Measurements from ENCODE around the gene SPAG16. TPM values are rescaled to one million over a fixed set of nuclear protein-coding genes. Genes with fewer than 3 reads are reported as not detected.

SPAG16 gene
- total RNA-seq, 3 donors from 2014 or later = 25.3 to 42.0 (median 41.7) TPM

DNA sequence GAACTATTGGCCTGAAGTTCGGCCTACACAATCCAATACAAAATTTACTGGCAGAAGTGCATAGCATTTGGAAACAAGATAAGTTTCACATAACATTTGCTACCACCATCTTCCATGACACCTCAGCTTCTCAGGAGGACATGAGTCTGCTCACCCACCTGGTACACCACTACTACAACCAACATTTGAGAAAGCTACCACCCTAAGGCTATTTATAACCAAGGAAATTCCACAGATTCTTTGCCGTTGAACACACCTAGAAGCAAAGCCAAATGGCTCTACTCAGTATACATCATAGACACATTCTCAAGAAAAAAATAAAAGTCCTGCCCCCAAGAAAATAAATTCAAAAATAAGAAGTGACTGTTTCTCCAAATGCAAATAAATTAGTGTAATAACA, 145.3 kb downstream of the SPAG16 start:
- no peak overlapping the region for H3K4me3 ChIP-seq
- TF ChIP-seq, protein P1, sequence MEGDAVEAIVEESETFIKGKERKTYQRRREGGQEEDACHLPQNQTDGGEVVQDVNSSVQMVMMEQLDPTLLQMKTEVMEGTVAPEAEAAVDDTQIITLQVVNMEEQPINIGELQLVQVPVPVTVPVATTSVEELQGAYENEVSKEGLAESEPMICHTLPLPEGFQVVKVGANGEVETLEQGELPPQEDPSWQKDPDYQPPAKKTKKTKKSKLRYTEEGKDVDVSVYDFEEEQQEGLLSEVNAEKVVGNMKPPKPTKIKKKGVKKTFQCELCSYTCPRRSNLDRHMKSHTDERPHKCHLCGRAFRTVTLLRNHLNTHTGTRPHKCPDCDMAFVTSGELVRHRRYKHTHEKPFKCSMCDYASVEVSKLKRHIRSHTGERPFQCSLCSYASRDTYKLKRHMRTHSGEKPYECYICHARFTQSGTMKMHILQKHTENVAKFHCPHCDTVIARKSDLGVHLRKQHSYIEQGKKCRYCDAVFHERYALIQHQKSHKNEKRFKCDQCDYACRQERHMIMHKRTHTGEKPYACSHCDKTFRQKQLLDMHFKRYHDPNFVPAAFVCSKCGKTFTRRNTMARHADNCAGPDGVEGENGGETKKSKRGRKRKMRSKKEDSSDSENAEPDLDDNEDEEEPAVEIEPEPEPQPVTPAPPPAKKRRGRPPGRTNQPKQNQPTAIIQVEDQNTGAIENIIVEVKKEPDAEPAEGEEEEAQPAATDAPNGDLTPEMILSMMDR (IDR thresholded peaks at IDR 0.05) = no peak
- no peak for TF ChIP-seq POLR2AphosphoS5 (IDR thresholded peaks at IDR 0.05)
- TF ChIP-seq POLR2A (IDR thresholded peaks at IDR 0.05) = no peak
- peaks cover 3 to 16% of the 10 kb centered on the region in 2 donors for H3K9me3 ChIP-seq
- no peaks in the 10 kb centered on the region for H3K27me3 ChIP-seq
- H3K4me1 ChIP-seq = no peaks in the 10 kb centered on the region
- no peak for DNase-seq (ENCODE audit: low spot score in 2 of 2)
- intact Hi-C loops (cut with DNase I; ENCODE audit: low total_unique reads) = no loop called here
- no peak overlapping the region for H3K27ac ChIP-seq
- no peaks in the 10 kb centered on the region for H3K36me3 ChIP-seq

DNA sequence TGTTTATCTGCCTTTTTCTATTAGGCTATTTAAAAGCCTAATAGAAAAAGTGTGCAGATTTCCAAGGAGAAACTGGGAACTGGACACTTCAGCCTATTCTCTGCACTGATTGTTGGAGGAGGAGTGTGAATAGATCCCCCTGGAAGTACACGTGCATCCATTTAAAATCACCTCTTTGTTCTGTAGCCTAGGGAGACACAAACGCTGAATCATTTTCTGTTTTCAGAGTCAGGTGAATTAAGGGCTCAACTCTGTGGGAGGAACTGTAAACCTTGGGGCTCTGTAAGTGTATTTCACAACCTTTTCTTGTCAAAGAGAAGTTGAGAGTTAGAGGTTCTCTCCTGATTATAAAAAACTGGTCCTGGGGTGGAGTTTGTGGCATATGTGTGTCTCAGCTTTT, 159.7 kb downstream of the SPAG16 start:
- Histone ChIP-seq H3K4me1 (no peaks in the 10 kb centered on the region), H3K9me3 (peaks cover 0 to 25% of the 10 kb centered on the region in 2 donors), H3K4me3 (no peak overlapping the region), H3K27me3 (no peaks in the 10 kb centered on the region), H3K27ac (no peak overlapping the region), H3K36me3 (no peaks in the 10 kb centered on the region)
- intact Hi-C loops (cut with DNase I; ENCODE audit: low total_unique reads) = no loop called here
- DNase-seq (ENCODE audit: low spot score in 2 of 2) = no peak
- no peak for TF ChIP-seq POLR2AphosphoS5 (IDR thresholded peaks at IDR 0.05)
- TF ChIP-seq POLR2A (IDR thresholded peaks at IDR 0.05) = no peak
- TF ChIP-seq, protein P1 (IDR thresholded peaks at IDR 0.05) = no peak

DNA sequence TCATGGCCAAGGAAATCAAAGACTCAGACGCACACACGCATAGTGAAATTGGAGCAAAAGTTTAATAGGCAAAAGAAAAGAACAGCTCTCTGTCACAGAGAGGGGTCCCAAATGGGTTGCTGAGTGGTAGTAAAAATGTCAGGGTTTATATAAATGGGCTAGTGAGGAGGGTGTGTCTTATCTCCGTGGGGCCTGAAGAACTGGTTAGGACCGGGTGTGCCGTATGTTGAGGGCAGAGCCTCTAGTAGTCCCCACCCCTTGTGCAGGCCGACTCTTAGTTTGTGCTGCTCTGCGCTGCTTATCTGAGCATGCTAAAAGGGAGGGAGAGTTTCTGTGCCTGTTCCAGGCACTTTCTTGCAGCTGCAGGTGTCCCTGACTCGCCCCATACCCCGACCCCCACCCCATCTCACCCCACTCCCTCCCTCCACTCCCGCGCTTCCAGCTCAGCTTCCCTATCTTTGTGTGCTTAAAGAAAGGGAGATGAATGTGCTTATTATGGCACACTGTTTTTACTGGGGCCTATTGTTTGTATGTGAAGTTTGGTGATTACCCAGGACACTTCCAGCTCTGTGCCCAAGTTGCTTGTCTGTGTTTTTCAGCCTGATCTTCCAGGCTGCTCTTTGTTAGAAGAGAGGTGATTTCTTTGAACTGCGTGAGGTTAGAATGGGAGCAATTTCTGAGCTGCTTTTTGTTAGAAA, 167.4 kb downstream of the SPAG16 start:
- Histone ChIP-seq H3K36me3 (no peaks in the 10 kb centered on the region), H3K4me1 (no peaks in the 10 kb centered on the region), H3K27ac (no peak overlapping the region), H3K9me3 (peaks cover 0 to 18% of the 10 kb centered on the region in 2 donors), H3K27me3 (no peaks in the 10 kb centered on the region), H3K4me3 (no peak overlapping the region)
- intact Hi-C loops (cut with DNase I; ENCODE audit: low total_unique reads) = no loop called here
- no peak for DNase-seq (ENCODE audit: low spot score in 2 of 2)
- TF ChIP-seq POLR2AphosphoS5 (IDR thresholded peaks at IDR 0.05) = no peak
- no peak for TF ChIP-seq POLR2A (IDR thresholded peaks at IDR 0.05)
- TF ChIP-seq, protein P1 (IDR thresholded peaks at IDR 0.05) = no peak

DNA sequence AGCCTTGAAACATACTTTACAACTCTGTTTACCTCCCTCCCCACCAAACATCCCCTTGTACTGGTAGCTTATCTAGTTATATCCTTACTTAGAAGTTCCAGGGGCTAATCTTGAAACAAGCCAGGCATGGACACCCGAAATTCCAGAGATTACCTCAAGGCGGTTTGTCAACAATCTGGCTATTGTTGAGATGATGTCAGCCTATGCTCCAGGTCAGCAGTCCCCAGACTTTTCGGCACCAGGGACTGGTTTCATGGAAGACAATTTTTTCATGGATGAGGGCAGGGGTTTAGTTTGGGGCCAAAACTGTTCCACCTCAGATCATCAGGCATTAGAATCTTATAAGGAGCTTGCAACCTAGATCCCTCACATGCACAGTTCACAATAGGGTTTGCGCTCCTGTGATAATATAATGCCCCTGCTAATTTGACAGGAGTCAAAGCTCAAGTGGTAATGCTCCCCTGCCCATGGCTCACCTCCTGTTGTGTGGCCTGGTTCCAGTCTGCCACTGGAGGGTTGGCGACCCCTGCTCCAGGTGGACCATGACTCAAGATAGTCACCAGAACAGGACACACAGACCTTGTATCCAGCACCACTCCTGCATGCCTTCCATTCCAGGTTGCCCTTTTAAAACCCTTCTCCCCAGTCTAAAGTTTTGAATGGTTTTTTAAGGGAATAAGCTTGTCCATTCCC, 171.2 kb downstream of the SPAG16 start:
- H3K4me3 ChIP-seq = no peak overlapping the region
- intact Hi-C loops (cut with DNase I; ENCODE audit: low total_unique reads) = no loop called here
- H3K36me3 ChIP-seq = no peaks in the 10 kb centered on the region
- H3K9me3 ChIP-seq = no peaks in the 10 kb centered on the region
- H3K27ac ChIP-seq = no peak overlapping the region
- TF ChIP-seq POLR2AphosphoS5 (IDR thresholded peaks at IDR 0.05) = no peak
- TF ChIP-seq POLR2A (IDR thresholded peaks at IDR 0.05) = no peak
- TF ChIP-seq, protein P1 (IDR thresholded peaks at IDR 0.05) = no peak
- no peaks in the 10 kb centered on the region for H3K4me1 ChIP-seq
- no peaks in the 10 kb centered on the region for H3K27me3 ChIP-seq
- no peak for DNase-seq (ENCODE audit: low spot score in 2 of 2)

DNA sequence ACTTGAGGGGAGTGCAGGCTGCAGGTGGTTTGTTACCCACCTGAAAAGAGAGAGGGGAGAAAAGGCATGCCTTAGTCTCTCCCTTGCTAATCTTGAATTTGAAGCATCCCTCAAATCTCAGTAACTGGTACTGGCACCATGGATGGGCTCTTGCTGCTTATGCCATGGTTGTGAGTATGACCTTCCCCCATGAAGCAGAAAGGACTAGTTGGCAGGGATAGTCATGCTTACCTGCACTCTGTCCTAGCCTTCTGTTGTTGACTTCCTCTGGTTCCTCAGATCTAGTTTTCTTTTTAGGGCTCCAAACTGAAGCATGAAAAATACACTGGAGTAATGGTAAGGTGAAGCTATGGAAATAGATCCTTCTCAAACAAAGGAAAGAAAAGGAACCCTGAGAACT, 191.2 kb downstream of the SPAG16 start:
- DNase-seq (ENCODE audit: low spot score in 2 of 2) = no peak
- no peak overlapping the region for H3K27ac ChIP-seq
- H3K4me1 ChIP-seq = no peaks in the 10 kb centered on the region
- H3K9me3 ChIP-seq = peaks cover 13 to 43% of the 10 kb centered on the region in 2 donors
- no peak for TF ChIP-seq POLR2A (IDR thresholded peaks at IDR 0.05)
- no peak for TF ChIP-seq POLR2AphosphoS5 (IDR thresholded peaks at IDR 0.05)
- TF ChIP-seq, protein P1 (IDR thresholded peaks at IDR 0.05) = no peak
- H3K4me3 ChIP-seq = no peak overlapping the region
- no peaks in the 10 kb centered on the region for H3K27me3 ChIP-seq
- intact Hi-C loops (cut with DNase I; ENCODE audit: low total_unique reads) = no loop called here
- H3K36me3 ChIP-seq = no peaks in the 10 kb centered on the region

Data from breast epithelium (tissue), 4 donors.